SK-N-SH treated with all-trans-retinoic acid at 6 μM for 48 hours (cell line): ENCODE measurements around the gene MARF1.

Source experiments
- ATAC-seq: fragments of 200-7000 bp; cut with Tn5 transposase; 3 replicates; pipeline ENCODE4 v1.9.1; 2020; ENCODE audit warnings: mild to moderate bottlenecking, moderate library complexity
- CSDC2 ChIP-seq: fragments of 250-450 bp; sonication (Bioruptor Pico); IDR thresholded peaks from 2 replicates; pipeline ENCODE4 v1.5.0; 2020; ENCODE audit warnings: mild to moderate bottlenecking, moderate library complexity
- ESRRG ChIP-seq: fragments of 250-450 bp; sonication (Bioruptor Pico); IDR thresholded peaks from 2 replicates; pipeline ENCODE4 v1.6.1; 2021; ENCODE audit warnings: mild to moderate bottlenecking
- GLIS3 ChIP-seq: fragments of 250-450 bp; sonication (Bioruptor Pico); IDR thresholded peaks from 2 replicates; pipeline ENCODE4 v1.5.0; 2020; ENCODE audit warnings: mild to moderate bottlenecking, moderate library complexity
- OSR1 ChIP-seq: fragments of 250-450 bp; sonication (Bioruptor Pico); IDR thresholded peaks from 2 replicates; pipeline ENCODE4 v1.8.0; 2022; ENCODE audit warnings: moderate library complexity, mild to moderate bottlenecking, inconsistent platforms
- PPARA ChIP-seq: fragments of 250-450 bp; sonication (Bioruptor Pico); IDR thresholded peaks from 2 replicates; pipeline ENCODE4 v1.5.0; 2020; ENCODE audit warnings: mild to moderate bottlenecking, borderline replicate concordance
- RARB ChIP-seq: fragments of 250-450 bp; sonication (Bioruptor Pico); IDR thresholded peaks from 2 replicates; pipeline ENCODE4 v1.8.0; 2021; ENCODE audit warnings: mild to moderate bottlenecking, moderate library complexity
- SNAI2 ChIP-seq: fragments of 250-450 bp; sonication (Bioruptor Pico); IDR thresholded peaks from 2 replicates; pipeline ENCODE4 v1.5.0; 2020; ENCODE audit warnings: mild to moderate bottlenecking, moderate library complexity
- TCF4 ChIP-seq: fragments of 250-450 bp; sonication (Bioruptor Pico); IDR thresholded peaks from 2 replicates; pipeline ENCODE4 v1.8.0; 2021; ENCODE audit warnings: mild to moderate bottlenecking, moderate library complexity, borderline replicate concordance
- TOX ChIP-seq: fragments of 250-450 bp; sonication (Bioruptor Pico); IDR thresholded peaks from 2 replicates; pipeline ENCODE4 v1.8.0; 2021; ENCODE audit warnings: mild to moderate bottlenecking, moderate library complexity, borderline replicate concordance
- ZFP3 ChIP-seq: fragments of 250-450 bp; sonication (Bioruptor Pico); IDR thresholded peaks from 2 replicates; pipeline ENCODE4 v1.5.0; 2020; ENCODE audit warnings: mild to moderate bottlenecking, moderate library complexity
- ZFP30 ChIP-seq: fragments of 450-650 bp; formaldehyde crosslinking; IDR thresholded peaks from 2 replicates; pipeline ENCODE4 v1.5.0; 2022; ENCODE audit warnings: mild to moderate bottlenecking, moderate library complexity
- ZNF565 ChIP-seq: fragments of 450-650 bp; formaldehyde crosslinking; conservative IDR thresholded peaks from 2 replicates; pipeline ENCODE4 v1.5.0; 2020; ENCODE audit warnings: low read depth, mild to moderate bottlenecking, moderate library complexity
- ZNF70 ChIP-seq: fragments of 450-650 bp; formaldehyde crosslinking; IDR thresholded peaks from 2 replicates; pipeline ENCODE4 v1.5.0; 2020; ENCODE audit warnings: mild to moderate bottlenecking, moderate library complexity
- ZNF8 ChIP-seq: fragments of 450-650 bp; formaldehyde crosslinking; IDR thresholded peaks from 2 replicates; pipeline ENCODE4 v1.5.0; 2020; ENCODE audit warnings: mild to moderate bottlenecking, moderate library complexity
- TF ChIP-seq, protein P1 (sequence below): fragments of 250-450 bp; sonication (Bioruptor Pico); IDR thresholded peaks from 2 replicates; pipeline ENCODE4 v1.5.0; 2020; ENCODE audit warnings: mild to moderate bottlenecking, moderate library complexity
- TF ChIP-seq, protein P2 (sequence below): fragments of 250-450 bp; sonication (Bioruptor Pico); IDR thresholded peaks from 2 replicates; pipeline ENCODE4 v1.8.0; 2020; ENCODE audit warnings: mild to moderate bottlenecking, moderate library complexity, borderline replicate concordance
- TF ChIP-seq, protein P3 (sequence below): fragments of 250-450 bp; sonication (Bioruptor Pico); IDR thresholded peaks from 2 replicates; pipeline ENCODE4 v1.5.1; 2021; ENCODE audit warnings: mild to moderate bottlenecking, moderate library complexity
- TF ChIP-seq, protein P4 (sequence below): fragments of 250-450 bp; sonication (Bioruptor Pico); IDR thresholded peaks from 2 replicates; pipeline ENCODE4 v1.8.0; 2021; ENCODE audit warnings: low read depth, mild to moderate bottlenecking, moderate library complexity, borderline replicate concordance
- TF ChIP-seq, protein P5 (sequence below): fragments of 250-450 bp; sonication (Bioruptor Pico); IDR thresholded peaks from 2 replicates; pipeline ENCODE4 v1.5.1; 2020; ENCODE audit warnings: low read depth, mild to moderate bottlenecking, moderate library complexity

Gene MARF1

DNA sequence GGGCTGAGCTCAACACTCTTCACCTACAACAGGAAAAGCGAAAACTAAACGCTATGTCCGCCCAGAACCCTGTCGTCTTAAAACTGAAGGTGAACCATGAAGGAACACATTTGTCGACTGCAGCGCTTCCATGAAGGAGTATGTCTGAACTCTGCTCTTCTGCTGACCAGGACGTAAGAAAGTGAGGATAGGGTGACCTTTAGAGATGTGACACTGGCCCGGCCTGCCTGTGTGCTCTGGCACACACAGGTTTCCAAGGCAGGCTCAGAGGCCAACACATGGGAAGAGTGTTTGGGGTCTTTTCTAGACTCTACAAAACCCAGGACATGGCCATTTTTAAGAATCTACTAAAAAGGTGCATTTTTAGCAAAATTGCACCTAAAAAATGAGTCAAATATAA lies 21.1 kb downstream of the MARF1 start:
- ATAC-seq = no peak
- TF ChIP-seq, protein P1, sequence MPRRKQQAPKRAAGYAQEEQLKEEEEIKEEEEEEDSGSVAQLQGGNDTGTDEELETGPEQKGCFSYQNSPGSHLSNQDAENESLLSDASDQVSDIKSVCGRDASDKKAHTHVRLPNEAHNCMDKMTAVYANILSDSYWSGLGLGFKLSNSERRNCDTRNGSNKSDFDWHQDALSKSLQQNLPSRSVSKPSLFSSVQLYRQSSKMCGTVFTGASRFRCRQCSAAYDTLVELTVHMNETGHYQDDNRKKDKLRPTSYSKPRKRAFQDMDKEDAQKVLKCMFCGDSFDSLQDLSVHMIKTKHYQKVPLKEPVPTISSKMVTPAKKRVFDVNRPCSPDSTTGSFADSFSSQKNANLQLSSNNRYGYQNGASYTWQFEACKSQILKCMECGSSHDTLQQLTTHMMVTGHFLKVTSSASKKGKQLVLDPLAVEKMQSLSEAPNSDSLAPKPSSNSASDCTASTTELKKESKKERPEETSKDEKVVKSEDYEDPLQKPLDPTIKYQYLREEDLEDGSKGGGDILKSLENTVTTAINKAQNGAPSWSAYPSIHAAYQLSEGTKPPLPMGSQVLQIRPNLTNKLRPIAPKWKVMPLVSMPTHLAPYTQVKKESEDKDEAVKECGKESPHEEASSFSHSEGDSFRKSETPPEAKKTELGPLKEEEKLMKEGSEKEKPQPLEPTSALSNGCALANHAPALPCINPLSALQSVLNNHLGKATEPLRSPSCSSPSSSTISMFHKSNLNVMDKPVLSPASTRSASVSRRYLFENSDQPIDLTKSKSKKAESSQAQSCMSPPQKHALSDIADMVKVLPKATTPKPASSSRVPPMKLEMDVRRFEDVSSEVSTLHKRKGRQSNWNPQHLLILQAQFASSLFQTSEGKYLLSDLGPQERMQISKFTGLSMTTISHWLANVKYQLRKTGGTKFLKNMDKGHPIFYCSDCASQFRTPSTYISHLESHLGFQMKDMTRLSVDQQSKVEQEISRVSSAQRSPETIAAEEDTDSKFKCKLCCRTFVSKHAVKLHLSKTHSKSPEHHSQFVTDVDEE = no peak
- TF ChIP-seq ESRRG (CRISPR knock-in tag) = no peak
- no peak for TF ChIP-seq TOX (CRISPR knock-in tag)
- TF ChIP-seq ZNF70 (CRISPR knock-in tag) = no peak
- TF ChIP-seq, protein P2, sequence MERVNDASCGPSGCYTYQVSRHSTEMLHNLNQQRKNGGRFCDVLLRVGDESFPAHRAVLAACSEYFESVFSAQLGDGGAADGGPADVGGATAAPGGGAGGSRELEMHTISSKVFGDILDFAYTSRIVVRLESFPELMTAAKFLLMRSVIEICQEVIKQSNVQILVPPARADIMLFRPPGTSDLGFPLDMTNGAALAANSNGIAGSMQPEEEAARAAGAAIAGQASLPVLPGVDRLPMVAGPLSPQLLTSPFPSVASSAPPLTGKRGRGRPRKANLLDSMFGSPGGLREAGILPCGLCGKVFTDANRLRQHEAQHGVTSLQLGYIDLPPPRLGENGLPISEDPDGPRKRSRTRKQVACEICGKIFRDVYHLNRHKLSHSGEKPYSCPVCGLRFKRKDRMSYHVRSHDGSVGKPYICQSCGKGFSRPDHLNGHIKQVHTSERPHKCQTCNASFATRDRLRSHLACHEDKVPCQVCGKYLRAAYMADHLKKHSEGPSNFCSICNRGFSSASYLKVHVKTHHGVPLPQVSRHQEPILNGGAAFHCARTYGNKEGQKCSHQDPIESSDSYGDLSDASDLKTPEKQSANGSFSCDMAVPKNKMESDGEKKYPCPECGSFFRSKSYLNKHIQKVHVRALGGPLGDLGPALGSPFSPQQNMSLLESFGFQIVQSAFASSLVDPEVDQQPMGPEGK (CRISPR knock-in tag) = no peak
- TF ChIP-seq, protein P3, sequence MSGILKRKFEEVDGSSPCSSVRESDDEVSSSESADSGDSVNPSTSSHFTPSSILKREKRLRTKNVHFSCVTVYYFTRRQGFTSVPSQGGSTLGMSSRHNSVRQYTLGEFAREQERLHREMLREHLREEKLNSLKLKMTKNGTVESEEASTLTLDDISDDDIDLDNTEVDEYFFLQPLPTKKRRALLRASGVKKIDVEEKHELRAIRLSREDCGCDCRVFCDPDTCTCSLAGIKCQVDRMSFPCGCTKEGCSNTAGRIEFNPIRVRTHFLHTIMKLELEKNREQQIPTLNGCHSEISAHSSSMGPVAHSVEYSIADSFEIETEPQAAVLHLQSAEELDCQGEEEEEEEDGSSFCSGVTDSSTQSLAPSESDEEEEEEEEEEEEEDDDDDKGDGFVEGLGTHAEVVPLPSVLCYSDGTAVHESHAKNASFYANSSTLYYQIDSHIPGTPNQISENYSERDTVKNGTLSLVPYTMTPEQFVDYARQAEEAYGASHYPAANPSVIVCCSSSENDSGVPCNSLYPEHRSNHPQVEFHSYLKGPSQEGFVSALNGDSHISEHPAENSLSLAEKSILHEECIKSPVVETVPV (CRISPR knock-in tag) = no peak
- no peak for TF ChIP-seq ZNF8 (CRISPR knock-in tag)
- no peak for TF ChIP-seq RARB (CRISPR knock-in tag)
- TF ChIP-seq, protein P4, sequence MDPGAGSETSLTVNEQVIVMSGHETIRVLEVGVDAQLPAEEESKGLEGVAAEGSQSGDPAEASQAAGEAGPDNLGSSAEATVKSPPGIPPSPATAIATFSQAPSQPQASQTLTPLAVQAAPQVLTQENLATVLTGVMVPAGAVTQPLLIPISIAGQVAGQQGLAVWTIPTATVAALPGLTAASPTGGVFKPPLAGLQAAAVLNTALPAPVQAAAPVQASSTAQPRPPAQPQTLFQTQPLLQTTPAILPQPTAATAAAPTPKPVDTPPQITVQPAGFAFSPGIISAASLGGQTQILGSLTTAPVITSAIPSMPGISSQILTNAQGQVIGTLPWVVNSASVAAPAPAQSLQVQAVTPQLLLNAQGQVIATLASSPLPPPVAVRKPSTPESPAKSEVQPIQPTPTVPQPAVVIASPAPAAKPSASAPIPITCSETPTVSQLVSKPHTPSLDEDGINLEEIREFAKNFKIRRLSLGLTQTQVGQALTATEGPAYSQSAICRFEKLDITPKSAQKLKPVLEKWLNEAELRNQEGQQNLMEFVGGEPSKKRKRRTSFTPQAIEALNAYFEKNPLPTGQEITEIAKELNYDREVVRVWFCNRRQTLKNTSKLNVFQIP (CRISPR knock-in tag) = no peak
- TF ChIP-seq TCF4 = no peak
- TF ChIP-seq CSDC2 (CRISPR knock-in tag) = no peak
- TF ChIP-seq PPARA (CRISPR knock-in tag) = no peak
- TF ChIP-seq ZNF565 (CRISPR knock-in tag) = no peak
- TF ChIP-seq OSR1 = no peak
- TF ChIP-seq, protein P5, sequence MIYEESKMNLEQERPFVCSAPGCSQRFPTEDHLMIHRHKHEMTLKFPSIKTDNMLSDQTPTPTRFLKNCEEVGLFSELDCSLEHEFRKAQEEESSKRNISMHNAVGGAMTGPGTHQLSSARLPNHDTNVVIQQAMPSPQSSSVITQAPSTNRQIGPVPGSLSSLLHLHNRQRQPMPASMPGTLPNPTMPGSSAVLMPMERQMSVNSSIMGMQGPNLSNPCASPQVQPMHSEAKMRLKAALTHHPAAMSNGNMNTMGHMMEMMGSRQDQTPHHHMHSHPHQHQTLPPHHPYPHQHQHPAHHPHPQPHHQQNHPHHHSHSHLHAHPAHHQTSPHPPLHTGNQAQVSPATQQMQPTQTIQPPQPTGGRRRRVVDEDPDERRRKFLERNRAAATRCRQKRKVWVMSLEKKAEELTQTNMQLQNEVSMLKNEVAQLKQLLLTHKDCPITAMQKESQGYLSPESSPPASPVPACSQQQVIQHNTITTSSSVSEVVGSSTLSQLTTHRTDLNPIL (CRISPR knock-in tag) = no peak
- TF ChIP-seq GLIS3 (CRISPR knock-in tag) = no peak
- TF ChIP-seq ZFP3 = no peak
- TF ChIP-seq ZFP30 (CRISPR knock-in tag) = no peak

DNA sequence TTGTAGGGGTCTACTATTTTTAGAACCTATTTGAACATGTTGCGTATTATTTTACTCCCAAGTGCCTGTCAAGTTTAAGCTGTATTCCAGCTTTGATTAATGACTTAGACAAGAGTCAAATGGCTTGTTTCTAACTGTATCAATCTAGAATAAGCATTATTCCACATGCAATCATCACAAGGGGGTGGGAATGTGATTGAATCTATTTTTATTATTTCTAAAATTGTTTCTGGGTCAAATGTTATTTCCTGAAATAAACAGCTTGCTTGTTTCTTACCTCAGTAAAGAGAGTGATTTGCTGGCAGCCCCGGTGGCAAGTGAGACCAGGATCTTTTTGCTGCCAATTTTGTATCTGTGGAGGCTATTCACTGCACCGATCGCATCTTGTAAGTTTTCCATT lies 21.5 kb downstream of the MARF1 start:
- no peak for ATAC-seq
- TF ChIP-seq SNAI2 (CRISPR knock-in tag) (no peak), RARB (CRISPR knock-in tag) (no peak), ZNF70 (CRISPR knock-in tag) (no peak), ZNF565 (CRISPR knock-in tag) (no peak), PPARA (CRISPR knock-in tag) (no peak), ZFP30 (CRISPR knock-in tag) (no peak), ESRRG (CRISPR knock-in tag) (no peak)
- TF ChIP-seq, protein P1 = no peak
- TF ChIP-seq, protein P3 (CRISPR knock-in tag) = no peak
- TF ChIP-seq, protein P4 (CRISPR knock-in tag) = no peak
- TF ChIP-seq, protein P2 (CRISPR knock-in tag) = no peak
- TF ChIP-seq, protein P5 (CRISPR knock-in tag) = no peak
